ENCODE data around the gene POLR2E. TPM values are rescaled to one million over a fixed set of nuclear protein-coding genes. Genes with fewer than 3 reads are reported as not detected.
A peak's percentile ranks its signal among the peaks of the same experiment; 100 is the strongest.
"Not testable (repeated sequence)": the region's sequence is repeated elsewhere in the genome, so short reads cannot be mapped to it uniquely, and the experiment has no call there.

Gene POLR2E
- total RNA-seq, 2 experiments from 2014 or later, result 176 to 177 TPM

DNA sequence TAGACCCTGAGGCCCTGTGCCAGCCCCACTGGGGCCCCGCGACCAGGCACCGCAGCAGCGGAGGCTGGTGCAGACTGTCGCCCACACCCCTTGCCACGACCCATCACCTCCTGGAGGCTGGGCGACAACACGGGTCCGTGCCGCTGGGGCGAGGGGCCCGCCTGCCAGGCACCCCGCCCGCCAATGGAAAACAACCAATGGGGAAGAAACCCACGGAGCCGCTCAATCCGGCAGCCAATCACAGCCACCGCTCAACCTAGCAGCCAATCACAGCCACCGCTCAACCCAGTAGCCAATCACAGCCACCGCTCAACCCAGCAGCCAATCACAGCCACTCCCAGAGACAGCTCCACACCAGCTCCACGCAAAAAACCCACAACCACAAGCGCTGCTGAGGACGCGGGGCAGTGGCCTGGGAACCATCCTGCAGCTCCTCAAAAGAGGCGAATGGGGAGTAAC, 38.3 kb upstream of the POLR2E start:
- CTCF ChIA-PET, result interaction anchor here (0.6 to 2.8 kb wide), 3 partner anchors 21 to 110 kb away, joined by 3 to 11 read pairs (median 4); no protein-coding TSS in a partner anchor
- POLR2A ChIA-PET, result interaction anchor here (0.6 to 1.6 kb wide), 4 partner anchors 12 to 67 kb away, joined by 3 to 5 read pairs (median 4); no protein-coding TSS in a partner anchor
- H3K36me3 Mint-ChIP-seq (ENCODE audit: low read depth), result peaks cover 5% of the 10 kb centered on the region
- H3K4me1 Mint-ChIP-seq (ENCODE audit: low read depth), result peaks cover 34% of the 10 kb centered on the region
- DNase-seq, result peak; percentile 74
- peak overlapping the region; percentile 82 for H3K27ac Mint-ChIP-seq
- H3K27me3 Mint-ChIP-seq (ENCODE audit: low read depth), result no peaks in the 10 kb centered on the region
- peak overlapping the region; percentile 36 for H3K4me3 Mint-ChIP-seq
- H3K9me3 Mint-ChIP-seq (ENCODE audit: insufficient read depth), result no peaks in the 10 kb centered on the region
- peak; percentile 44 for ATAC-seq

DNA sequence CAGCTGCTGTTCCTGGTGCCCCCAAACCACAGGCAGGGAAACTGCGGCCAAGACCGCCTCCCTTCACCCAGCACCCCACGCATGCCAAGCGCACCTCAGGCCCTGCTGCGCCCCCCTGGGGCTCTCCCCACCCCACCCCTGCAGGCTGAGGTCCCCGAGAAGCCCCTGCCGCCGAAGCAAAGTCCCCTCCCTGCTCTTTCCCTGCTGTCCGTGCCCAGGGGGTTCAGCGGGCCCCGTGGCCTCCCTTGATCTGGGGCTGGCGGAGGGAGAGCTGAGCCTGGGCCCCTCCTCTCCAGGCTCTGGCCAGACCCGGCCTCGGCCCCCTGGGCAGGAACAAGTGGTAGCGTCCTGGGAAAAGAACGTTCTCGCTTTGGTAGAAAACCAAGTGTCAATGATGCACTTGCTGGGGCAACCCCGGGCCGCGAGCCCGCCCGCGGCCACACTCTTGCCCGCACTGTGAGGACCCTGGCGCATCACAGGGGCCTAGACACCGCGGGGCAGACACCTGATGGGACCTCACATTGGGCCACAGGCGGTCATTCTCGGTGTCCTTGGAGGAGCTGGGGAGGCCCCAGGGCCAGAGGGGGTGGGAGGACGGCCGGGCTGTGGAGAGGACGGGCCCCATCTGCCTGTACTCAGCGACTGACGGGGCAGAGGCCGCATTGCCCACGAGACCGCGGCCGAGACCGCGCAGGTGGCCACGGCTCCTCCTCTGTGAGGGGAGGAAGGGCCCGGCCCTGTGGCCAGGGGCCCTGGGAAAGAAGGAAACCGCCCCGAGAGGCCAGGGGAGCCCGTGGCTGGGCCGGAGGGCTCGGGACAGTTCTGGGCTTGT, 37.6 kb upstream of the POLR2E start:
- ChIA-PET CTCF (interaction anchor here (1.1 to 2.8 kb wide), 2 partner anchors 20 to 111 kb away, joined by 4 to 11 read pairs; no protein-coding TSS in a partner anchor), POLR2A (interaction anchor here (0.6 to 1.6 kb wide), 2 partner anchors 9 to 60 kb away, joined by 3 to 5 read pairs; no protein-coding TSS in a partner anchor)
- Mint-ChIP-seq H3K27ac (peak overlapping the region; percentile 89), H3K27me3 (ENCODE audit: low read depth) (no peaks in the 10 kb centered on the region), H3K9me3 (ENCODE audit: insufficient read depth) (no peaks in the 10 kb centered on the region), H3K4me3 (peak overlapping the region; percentile 85), H3K36me3 (ENCODE audit: low read depth) (peaks cover 7% of the 10 kb centered on the region), H3K4me1 (ENCODE audit: low read depth) (peaks cover 34% of the 10 kb centered on the region)
- no peak for DNase-seq
- ATAC-seq, result peak; percentile 11

DNA sequence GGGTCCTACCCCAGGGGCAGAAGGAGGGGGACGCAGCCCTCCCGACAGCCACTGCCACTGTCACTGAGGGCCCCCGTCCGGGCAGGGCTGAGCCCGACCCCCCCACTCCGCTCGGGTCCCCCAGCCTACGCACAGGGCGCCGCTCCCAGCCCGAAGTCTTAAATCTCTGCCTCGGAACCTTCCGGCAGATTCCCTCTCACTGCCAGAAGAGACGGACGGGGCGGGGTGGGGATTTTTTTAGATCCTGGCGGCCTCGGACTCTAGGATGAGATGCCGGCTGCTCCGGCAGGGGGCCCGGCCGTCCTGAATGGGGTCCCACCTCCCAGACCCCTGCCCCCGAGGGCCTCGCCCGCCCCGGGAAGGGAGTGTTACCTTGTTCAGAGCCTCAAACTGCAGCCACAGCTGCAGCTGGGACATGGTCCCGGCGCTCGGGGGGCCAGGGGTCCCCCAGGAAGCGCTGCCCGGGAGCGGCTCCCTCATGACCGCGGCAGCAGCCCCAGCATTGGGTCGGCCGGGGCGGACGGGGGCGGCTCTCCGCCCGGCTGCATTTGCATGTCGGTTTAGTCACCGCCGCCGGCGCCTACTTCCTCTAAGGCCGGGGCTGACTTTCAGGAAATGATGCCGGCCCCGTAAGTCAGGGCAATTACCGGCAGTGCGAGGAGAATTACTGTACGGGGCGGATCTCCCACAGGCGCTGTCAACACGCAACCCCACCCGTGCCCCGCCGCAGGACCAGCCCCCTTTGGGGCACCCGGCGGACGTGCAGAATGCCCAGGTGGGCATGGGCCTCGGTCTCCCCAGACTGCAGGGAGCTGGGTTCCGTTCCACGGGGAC, 36.8 kb upstream of the POLR2E start:
- DNase-seq, result peak; percentile 91
- peaks cover 11% of the 10 kb centered on the region for H3K36me3 Mint-ChIP-seq (ENCODE audit: low read depth)
- POLR2A ChIA-PET, result interaction anchor here (0.6 to 1.6 kb wide), 3 partner anchors 8 to 61 kb away, joined by 3 to 5 read pairs (median 3); no protein-coding TSS in a partner anchor

DNA sequence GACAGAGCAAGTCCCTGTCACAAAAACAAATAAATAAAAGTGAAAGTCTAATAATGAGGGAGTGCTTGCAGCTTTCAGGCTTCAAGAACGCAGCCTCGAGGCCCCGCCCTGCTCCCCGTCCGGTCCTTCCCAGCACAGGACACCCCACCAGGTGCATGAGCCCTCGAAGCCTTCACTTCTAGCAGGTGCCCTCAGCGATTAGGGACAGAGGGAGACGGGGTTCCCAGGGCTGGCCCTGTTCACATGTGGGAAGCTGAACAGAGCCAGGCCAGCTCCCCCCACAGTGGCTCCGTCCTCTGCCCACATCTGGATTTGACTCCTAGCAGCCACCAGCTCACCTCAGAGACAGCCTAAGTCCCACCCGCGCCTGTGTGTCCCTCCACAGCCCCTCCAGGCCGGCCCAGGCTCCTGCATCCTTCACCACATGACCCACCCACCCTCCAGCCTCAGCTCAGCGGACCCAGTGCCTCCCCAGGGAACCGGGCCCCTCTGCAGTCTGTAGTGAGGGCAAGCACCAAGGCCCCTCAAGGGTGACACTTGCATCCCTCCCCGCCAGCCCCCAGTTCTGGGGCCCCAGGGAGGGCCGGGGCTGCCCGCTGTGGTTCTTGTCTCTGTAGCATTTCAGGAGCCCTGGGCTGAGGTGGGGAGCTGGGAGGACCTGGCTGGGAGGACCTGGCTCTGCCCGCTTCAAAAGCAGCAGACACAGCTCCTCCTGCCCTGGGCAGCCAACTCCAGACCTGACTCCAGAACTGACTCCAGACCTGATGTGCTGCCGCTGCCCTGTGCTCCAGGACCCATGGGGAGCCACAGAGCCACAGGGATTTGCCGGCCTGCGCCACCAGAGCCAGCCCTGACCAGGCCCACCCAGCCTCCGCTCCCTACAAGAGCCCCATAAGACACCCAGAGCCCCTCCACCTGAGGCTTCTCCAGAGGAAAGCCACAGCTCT, 35.9 kb upstream of the POLR2E start:
- Mint-ChIP-seq H3K27ac (peak overlapping the region; percentile 89), H3K36me3 (ENCODE audit: low read depth) (peaks cover 13% of the 10 kb centered on the region), H3K9me3 (ENCODE audit: insufficient read depth) (no peaks in the 10 kb centered on the region), H3K4me1 (ENCODE audit: low read depth) (peaks cover 33% of the 10 kb centered on the region), H3K27me3 (ENCODE audit: low read depth) (no peaks in the 10 kb centered on the region), H3K4me3 (peak overlapping the region; percentile 85)
- ATAC-seq (peak; percentile 5), DNase-seq (peak; percentile 54)
- CTCF ChIA-PET, result interaction anchor here (0.7 to 3.3 kb wide), 7 partner anchors 18 to 268 kb away, joined by 3 to 18 read pairs (median 4); no protein-coding TSS in a partner anchor
- POLR2A ChIA-PET, result interaction anchor here (0.5 to 1.2 kb wide), 6 partner anchors 20 to 138 kb away, joined by 3 to 8 read pairs (median 3); partner anchors contain the start of genes ARHGAP45 and CIRBP

More for the DNA sequence above, 36.8 kb upstream of the POLR2E start:
- H3K9me3 Mint-ChIP-seq (ENCODE audit: insufficient read depth), result no peaks in the 10 kb centered on the region
- peak overlapping the region; percentile 85 for H3K4me3 Mint-ChIP-seq
- peak; percentile 78 for ATAC-seq
- CTCF ChIA-PET, result interaction anchor here (1.1 to 3.3 kb wide), 5 partner anchors 19 to 269 kb away, joined by 3 to 18 read pairs (median 7); no protein-coding TSS in a partner anchor
- H3K27ac Mint-ChIP-seq, result peak overlapping the region; percentile 89
- peaks cover 37% of the 10 kb centered on the region for H3K4me1 Mint-ChIP-seq (ENCODE audit: low read depth)
- no peaks in the 10 kb centered on the region for H3K27me3 Mint-ChIP-seq (ENCODE audit: low read depth)

DNA sequence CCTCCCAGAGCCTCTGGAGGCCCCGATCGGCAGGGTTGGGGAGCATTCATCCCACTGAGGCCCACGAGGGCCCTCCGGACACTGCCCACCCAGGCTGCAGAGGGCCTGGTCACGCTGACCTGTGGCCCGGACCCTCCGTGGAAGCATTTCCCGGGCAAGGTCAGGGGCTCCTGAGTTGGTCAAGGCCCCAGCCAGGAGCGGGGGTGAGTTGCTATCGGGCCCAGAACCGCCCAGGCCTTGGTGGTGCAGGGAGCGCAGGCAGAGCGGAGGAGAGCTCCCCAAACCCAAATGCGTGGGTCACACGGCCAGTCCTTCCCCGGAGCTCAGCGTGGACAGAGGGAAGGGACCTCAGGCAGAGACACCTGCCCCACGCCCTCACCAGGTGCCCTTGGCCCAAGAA, 34.4 kb upstream of the POLR2E start:
- ChIA-PET CTCF (interaction anchor here (1.6 to 3.3 kb wide), 2 partner anchors 17 to 115 kb away, joined by 7 to 18 read pairs; no protein-coding TSS in a partner anchor), POLR2A (no interaction called here)
- Mint-ChIP-seq H3K4me1 (ENCODE audit: low read depth) (peaks cover 36% of the 10 kb centered on the region), H3K27ac (peak overlapping the region; percentile 89), H3K4me3 (no peak overlapping the region), H3K36me3 (ENCODE audit: low read depth) (peaks cover 19% of the 10 kb centered on the region), H3K27me3 (ENCODE audit: low read depth) (no peaks in the 10 kb centered on the region), H3K9me3 (ENCODE audit: insufficient read depth) (no peaks in the 10 kb centered on the region)
- ATAC-seq, result no peak
- no peak for DNase-seq

DNA sequence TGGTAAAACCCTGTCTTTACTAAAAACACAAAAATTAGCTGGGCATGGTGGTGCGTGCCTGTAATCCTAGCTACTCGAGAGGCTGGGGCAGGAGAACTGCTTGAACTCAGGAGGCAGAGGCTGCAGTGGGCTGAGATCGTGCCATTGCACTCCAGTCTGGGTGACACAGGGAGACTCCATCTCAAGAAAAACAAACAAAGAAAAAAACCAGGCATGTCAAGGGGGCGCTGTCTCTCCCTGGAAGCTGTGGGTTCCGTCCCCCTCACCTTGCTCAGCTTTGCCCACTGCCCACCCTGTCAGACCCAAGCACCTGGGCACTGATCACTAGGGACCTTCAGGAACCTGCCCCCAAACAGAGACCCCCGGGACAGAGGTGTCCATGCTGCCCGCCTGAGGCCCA, 33.9 kb upstream of the POLR2E start:
- peaks cover 36% of the 10 kb centered on the region for H3K4me1 Mint-ChIP-seq (ENCODE audit: low read depth)
- ATAC-seq; H3K4me3 Mint-ChIP-seq; H3K27me3 Mint-ChIP-seq (ENCODE audit: low read depth); POLR2A ChIA-PET; DNase-seq; H3K9me3 Mint-ChIP-seq (ENCODE audit: insufficient read depth): not testable (repeated sequence)
- peak overlapping the region; percentile 11 for H3K27ac Mint-ChIP-seq
- H3K36me3 Mint-ChIP-seq (ENCODE audit: low read depth), result peaks cover 19% of the 10 kb centered on the region
- CTCF ChIA-PET, result interaction anchor here (3.3 kb wide), 1 partner anchor 16 kb away, joined by 18 read pairs; no protein-coding TSS in a partner anchor

DNA sequence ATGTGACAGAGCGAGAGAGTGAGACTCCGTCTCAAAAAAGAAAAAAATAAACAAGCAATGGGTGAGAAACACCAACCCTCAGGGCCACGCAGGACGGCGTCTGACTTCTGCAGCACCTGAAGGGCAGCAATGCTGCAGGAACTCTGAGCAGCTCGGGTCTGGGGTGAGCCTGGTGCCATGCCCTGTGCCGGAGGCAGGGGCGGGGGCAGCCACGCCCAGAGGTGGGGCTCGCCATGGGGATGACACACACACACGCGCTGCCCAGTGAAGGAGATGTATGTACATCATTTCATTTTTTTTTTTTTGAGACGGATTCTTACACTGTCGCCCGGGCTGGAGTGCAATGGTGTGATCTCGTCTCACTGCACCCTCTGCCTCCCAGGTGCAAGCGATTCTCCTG, 32.9 kb upstream of the POLR2E start:
- Mint-ChIP-seq H3K4me3 (no peak overlapping the region), H3K36me3 (ENCODE audit: low read depth) (peaks cover 19% of the 10 kb centered on the region), H3K4me1 (ENCODE audit: low read depth) (peaks cover 29% of the 10 kb centered on the region), H3K27ac (no peak overlapping the region), H3K27me3 (ENCODE audit: low read depth) (no peaks in the 10 kb centered on the region), H3K9me3 (ENCODE audit: insufficient read depth) (no peaks in the 10 kb centered on the region)
- DNase-seq, result no peak
- CTCF ChIA-PET, result no interaction called here
- no peak for ATAC-seq
- POLR2A ChIA-PET, result no interaction called here

DNA sequence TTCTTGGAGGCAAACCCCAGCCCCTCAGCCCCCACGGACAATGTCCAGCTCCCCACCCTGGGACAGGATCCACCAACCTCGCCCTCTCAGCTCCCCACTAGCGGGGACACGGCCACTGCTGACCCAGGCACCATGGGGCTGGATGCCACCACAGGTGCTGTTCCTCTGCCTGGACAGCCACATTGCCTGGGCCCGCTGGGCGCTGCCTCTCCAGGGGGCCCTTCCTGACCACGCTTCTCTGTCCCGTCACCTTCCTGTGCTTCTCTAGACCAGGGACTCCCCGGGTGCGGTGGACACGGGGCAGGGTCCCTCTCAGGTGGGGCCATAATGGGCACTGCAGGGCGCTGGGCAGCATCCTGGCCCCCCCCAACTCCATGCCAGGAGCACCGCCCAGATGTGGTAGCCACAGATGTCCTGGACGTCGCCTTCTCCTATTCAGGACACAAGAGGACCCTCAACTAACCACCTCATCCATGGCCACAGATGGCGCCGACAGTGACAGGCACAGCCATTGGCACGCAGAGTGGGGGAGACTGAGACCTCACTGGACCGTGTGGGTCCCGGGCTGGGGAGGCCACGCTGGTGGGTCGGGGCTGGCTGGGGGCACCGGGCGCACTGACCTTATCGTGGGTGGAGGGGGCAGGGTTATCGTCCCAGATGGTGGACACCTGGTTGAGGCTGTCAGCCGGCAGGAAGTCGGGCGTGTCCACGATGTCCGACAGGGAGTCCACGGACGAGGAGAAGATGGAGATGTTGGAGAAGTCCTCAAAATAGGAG, 32.0 kb upstream of the POLR2E start:
- no peak overlapping the region for H3K4me3 Mint-ChIP-seq
- POLR2A ChIA-PET, result interaction anchor here (0.6 kb wide), 1 partner anchor 14 kb away, joined by 3 read pairs; no protein-coding TSS in a partner anchor

DNA sequence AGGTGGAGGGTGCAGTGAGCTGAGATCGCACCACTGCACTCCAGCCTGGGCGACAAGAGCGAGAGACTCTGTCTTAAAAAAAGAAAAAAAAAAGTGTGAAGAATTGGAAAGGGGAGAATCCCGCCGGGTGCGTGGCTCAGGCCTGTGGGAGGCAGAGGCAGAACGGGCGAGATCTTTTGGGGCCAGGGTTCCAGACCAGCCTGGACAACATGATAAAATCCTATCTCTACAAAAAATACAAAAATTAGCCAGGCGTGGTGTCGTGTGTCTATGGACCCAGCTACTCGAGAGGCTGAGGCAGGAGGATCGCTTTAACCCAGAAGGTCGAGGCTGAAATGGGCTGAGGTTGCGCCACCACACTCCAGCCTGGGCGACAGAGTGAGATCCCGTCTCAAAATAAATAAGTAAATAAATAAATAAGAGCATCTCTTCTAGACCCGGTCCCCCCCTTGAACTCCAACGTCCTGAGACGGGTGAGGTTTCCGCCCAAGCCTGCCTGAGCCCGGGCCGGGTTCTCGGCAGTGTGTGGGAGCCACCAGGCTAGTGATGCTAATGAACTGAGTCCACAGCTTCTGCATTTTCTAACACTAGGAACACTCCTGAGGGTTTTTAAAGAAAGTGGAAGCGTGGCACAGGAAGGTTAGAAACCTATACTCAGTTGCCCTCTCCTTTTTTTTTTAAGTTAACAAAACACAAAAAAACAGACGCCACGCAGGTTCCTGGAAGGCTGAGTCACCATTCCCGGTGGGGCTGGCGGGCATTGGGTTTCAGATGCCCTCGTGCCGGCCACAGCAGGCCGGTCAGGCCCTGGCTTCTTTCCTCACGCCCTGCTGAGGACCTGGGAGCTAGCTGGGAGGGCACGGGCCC, 30.7 kb upstream of the POLR2E start:
- Mint-ChIP-seq H3K27ac (no peak overlapping the region), H3K36me3 (ENCODE audit: low read depth) (peaks cover 33% of the 10 kb centered on the region), H3K4me1 (ENCODE audit: low read depth) (peaks cover 18% of the 10 kb centered on the region), H3K9me3 (ENCODE audit: insufficient read depth) (no peaks in the 10 kb centered on the region), H3K27me3 (ENCODE audit: low read depth) (no peaks in the 10 kb centered on the region), H3K4me3 (no peak overlapping the region)
- ChIA-PET POLR2A (no interaction called here), CTCF (no interaction called here)
- no peak for DNase-seq
- ATAC-seq, result no peak

More for the DNA sequence above, 32.0 kb upstream of the POLR2E start:
- ATAC-seq (no peak), DNase-seq (no peak)
- CTCF ChIA-PET, result no interaction called here
- Mint-ChIP-seq H3K27me3 (ENCODE audit: low read depth) (no peaks in the 10 kb centered on the region), H3K36me3 (ENCODE audit: low read depth) (peaks cover 23% of the 10 kb centered on the region), H3K9me3 (ENCODE audit: insufficient read depth) (no peaks in the 10 kb centered on the region), H3K4me1 (ENCODE audit: low read depth) (peaks cover 22% of the 10 kb centered on the region), H3K27ac (no peak overlapping the region)

Data from activated CD8-positive, alpha-beta T cell treated with anti-CD3 and anti-CD28 coated beads, Interleukin-2, amount 10 ng/mL, durations not matched to agents 7 days and 5 days (primary cell).